Measurements from ENCODE around the gene TMEM198.

DNA sequence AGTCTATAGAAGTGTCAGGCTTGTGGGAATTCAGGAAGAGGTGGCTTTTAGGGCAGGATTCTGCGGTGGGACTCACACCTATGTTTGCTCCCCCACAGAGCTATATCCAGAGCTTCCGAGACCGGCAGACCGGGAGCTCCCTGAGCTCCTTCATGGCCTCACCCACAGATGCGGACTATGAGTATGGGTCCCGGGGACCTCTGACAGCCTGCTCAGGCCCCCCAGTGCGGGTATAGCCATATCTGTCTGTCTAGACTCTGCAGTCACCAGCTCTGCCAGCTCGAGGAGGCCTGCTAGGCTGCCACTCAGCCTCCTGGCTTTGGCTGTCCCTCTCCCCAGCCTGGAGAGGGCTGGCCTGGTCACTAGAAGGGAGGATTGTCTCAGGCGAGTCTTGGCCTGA is 5.8 kb downstream of the TMEM198 start:
- TF ChIP-seq GATA2 (IDR thresholded peaks at IDR 0.05; ENCODE audit: low read depth, low read length) (no peak), GATA3 (IDR thresholded peaks at IDR 0.05; ENCODE audit: low read depth, low read length) (no peak)
